ENCODE measurements around the gene SERPINA9. TPM values are rescaled to one million over a fixed set of nuclear protein-coding genes. Genes with fewer than 3 reads are reported as not detected.

Gene SERPINA9
- total and polyA plus RNA-seq, 2 of the 8 experiments (the other 6 are each of a cell fraction or from before 2014, with no cell fraction given), result not detected

GRCh38 chr14:94462763-94463572, 13.0 kb downstream of the SERPINA9 start (continued):
- no peak for TF ChIP-seq CHD7 (IDR thresholded peaks at IDR 0.05; ENCODE audit: insufficient replicate concordance, low read length)

Data from H1 (cell line).